Panc1 (cell line): Measurements from ENCODE around the gene GOLGA3. TPM values are rescaled to one million over a fixed set of nuclear protein-coding genes. Genes with fewer than 3 reads are reported as not detected.

ENCODE experiments used
- ATAC-seq: fragments of 200-7000 bp; cut with Tn5 transposase; 2 replicates; pipeline ENCODE4 v1.9.1; 2020; ENCODE audit warnings: mild to moderate bottlenecking, moderate library complexity
- BruUV-seq: library from RNA; stranded (reverse); fragments of 400-500 nt; replicated peaks from 2 replicates; lab custom pipeline; 2021; lab: Mats Ljungman, UMichigan
- CTCF ChIA-PET: fragments of 300-600 bp; sonication (Branson Sonifier 250); formaldehyde crosslinking; loops from one replicate; lab custom pipeline; 2022; ENCODE audit warnings: antibody characterized with exemption; lab: Charles Lee
- POLR2A ChIA-PET: fragments of 300-600 bp; sonication (Branson Sonifier 250); formaldehyde crosslinking; loops from one replicate; lab custom pipeline; 2022; ENCODE audit warnings: antibody characterized with exemption; lab: Charles Lee
- DNase-seq: peaks from one replicate; pipeline ENCODE4 v3.0.0-alpha.2; 2010; ENCODE audit warnings: low read depth, low spot score
- H3K27ac ChIP-seq: 2 replicates; pipeline ENCODE4 v1.5.1; 2011; ENCODE audit warnings: mild to moderate bottlenecking, low read length, inconsistent platforms
- H3K27me3 ChIP-seq: fragments of 200-500 bp; sonication (Bioruptor generic); 2 replicates; pipeline ENCODE4 v1.6.0; 2014; ENCODE audit warnings: low read length, inconsistent platforms; ENCODE audit not compliant: control insufficient read depth, insufficient read depth
- H3K36me3 ChIP-seq: fragments of 200-500 bp; sonication (Bioruptor generic); 2 replicates; pipeline ENCODE4 v1.5.1; 2014; ENCODE audit warnings: inconsistent platforms, mild to moderate bottlenecking, low read length, moderate library complexity; ENCODE audit not compliant: control insufficient read depth, insufficient read depth
- H3K4me1 ChIP-seq: 2 replicates; pipeline ENCODE4 v1.5.1; 2011; ENCODE audit warnings: inconsistent platforms, mild to moderate bottlenecking, low read length, moderate library complexity; ENCODE audit not compliant: control insufficient read depth, insufficient read depth
- H3K4me3 ChIP-seq, 2 experiments: 2 replicates each; pipeline ENCODE4 v1.5.1; 2011 to 2012; ENCODE audit warnings: low read depth in 2 of 2, low read length in 2 of 2, mild to moderate bottlenecking in 2 of 2, inconsistent platforms in 1 of 2, moderate library complexity in 1 of 2
- H3K9me3 ChIP-seq: fragments of 200-500 bp; sonication (Bioruptor generic); 2 replicates; pipeline ENCODE4 v1.5.1; 2014; ENCODE audit warnings: low read depth, mild to moderate bottlenecking, inconsistent platforms, low read length, moderate library complexity; ENCODE audit not compliant: control insufficient read depth, insufficient read depth
- CTCF ChIP-seq: fragments of 450-650 bp; IDR thresholded peaks from 2 replicates; pipeline ENCODE4 v1.5.1; 2017; ENCODE audit warnings: mild to moderate bottlenecking
- POLR2AphosphoS5 ChIP-seq: IDR thresholded peaks from 2 replicates; pipeline ENCODE4 v1.6.1; 2012; ENCODE audit warnings: mild to moderate bottlenecking, low read depth, low read length, moderate library complexity
- REST ChIP-seq, 2 experiments: IDR thresholded peaks; 2 replicates each; pipeline ENCODE4 v1.6.1; 2011 to 2012; ENCODE audit warnings: low read depth in 2 of 2, control low read depth in 1 of 2, low read length in 1 of 2, mild to moderate bottlenecking in 1 of 2, moderate library complexity in 1 of 2; ENCODE audit not compliant: insufficient read depth in 1 of 2
- SIN3A ChIP-seq: IDR thresholded peaks from 2 replicates; pipeline ENCODE4 v1.6.1; 2012; ENCODE audit warnings: low read depth, mild to moderate bottlenecking, low read length, moderate library complexity, borderline replicate concordance; ENCODE audit not compliant: insufficient read depth
- TCF7L2 ChIP-seq: IDR thresholded peaks from 2 replicates; pipeline ENCODE4 v1.6.1; 2011; ENCODE audit warnings: mild to moderate bottlenecking, low read depth, low read length, inconsistent platforms
- in situ Hi-C: cut with HindIII; loops from 2 replicates; pipeline ENCODE4 v1.10.0; 2016; ENCODE audit warnings: low sequenced_read_pairs, low pct_unique_long_range_greater_than_20kb
- intact Hi-C: fragments of 100-400 bp; cut with micrococcal nuclease; formaldehyde crosslinking; loops from one replicate; pipeline ENCODE4 v1.10.0; 2022; ENCODE audit not compliant: unreplicated experiment
- total RNA-seq: library from RNA; stranded (reverse); gene quantifications from one replicate; pipeline ENCODE4 v1.2.1, GENCODE V29; 2021; ENCODE audit not compliant: unreplicated experiment

The GOLGA3 gene
- total RNA-seq, 1 experiment from 2014 or later = 61.1 TPM

- BruUV-seq = no TSS peak
- ChIA-PET CTCF (no interaction called here), POLR2A (no interaction called here)
- Histone ChIP-seq H3K9me3 (no peaks in the 10 kb centered on the region), H3K4me1 (no peaks in the 10 kb centered on the region), H3K27me3 (no peaks in the 10 kb centered on the region), H3K36me3 (peaks cover 16% of the 10 kb centered on the region), H3K27ac (no peak overlapping the region), H3K4me3 (no peak overlapping the region)
- ATAC-seq = no peak
- in situ Hi-C loops = no loop called here
- no peak for DNase-seq
- no peak for TF ChIP-seq POLR2AphosphoS5
- intact Hi-C loops = no loop called here
Observed at GRCh38 chr12:132773077-132773955, 55.4 kb downstream of the GOLGA3 start.

GRCh38 chr12:132772606-132773005 is 56.1 kb downstream of the GOLGA3 start:
- Histone ChIP-seq H3K36me3 (peaks cover 16% of the 10 kb centered on the region), H3K4me1 (no peaks in the 10 kb centered on the region), H3K27me3 (no peaks in the 10 kb centered on the region), H3K4me3 (no peak overlapping the region), H3K9me3 (no peaks in the 10 kb centered on the region), H3K27ac (no peak overlapping the region)
- ATAC-seq (no peak), DNase-seq (no peak)
- ChIA-PET POLR2A (interaction anchor here (0.6 kb wide), 1 partner anchor 10 kb away, joined by 3 read pairs; no protein-coding TSS in a partner anchor), CTCF (no interaction called here)
- in situ Hi-C loops (no loop called here), intact Hi-C loops (no loop called here)
- no TSS peak for BruUV-seq
- TF ChIP-seq CTCF (no peak), POLR2AphosphoS5 (no peak), TCF7L2 (no peak), SIN3A (no peak), REST (IDR thresholded peaks at IDR 0.05; ENCODE audit: insufficient read depth in 1 of 2, low read depth in 2 of 2, low read length in 1 of 2) (no peak)
